OCI-LY7 (cell line): Measurements from ENCODE around the gene OGFR. TPM values are rescaled to one million over a fixed set of nuclear protein-coding genes. Genes with fewer than 3 reads are reported as not detected.

Experiments
- BruUV-seq: library from RNA; stranded (reverse); fragments of 400-500 nt; replicated peaks from 2 replicates; lab custom pipeline; 2021; lab: Mats Ljungman, UMichigan
- CTCF ChIA-PET: fragments of 300-600 bp; sonication (Branson Sonifier 250); formaldehyde crosslinking; loops from one replicate; lab custom pipeline; 2022; ENCODE audit warnings: antibody characterized with exemption; ENCODE audit not compliant: unreplicated experiment; lab: Charles Lee
- POLR2A ChIA-PET: fragments of 300-600 bp; sonication (Branson Sonifier 250); formaldehyde crosslinking; loops from one replicate; lab custom pipeline; 2022; ENCODE audit warnings: antibody characterized with exemption; lab: Charles Lee
- DNase-seq: peaks from one replicate; pipeline ENCODE4 v3.0.0-alpha.2; 2015; ENCODE audit warnings: low spot score
- H2AFZ ChIP-seq: fragments of 200-600 bp; sonication (generic), shearing (Covaris generic); 2 replicates; pipeline ENCODE4 v1.6.1; 2014; ENCODE audit warnings: mild to moderate bottlenecking, antibody characterized with exemption, low read length, moderate library complexity
- H3K27ac ChIP-seq: fragments of 200-600 bp; sonication (generic); 2 replicates; pipeline ENCODE4 v1.5.1; 2014; ENCODE audit warnings: mixed run types, low read depth, mild to moderate bottlenecking, moderate library complexity, low read length, inconsistent platforms; ENCODE audit not compliant: poor library complexity, severe bottlenecking
- H3K36me3 ChIP-seq: fragments of 200-600 bp; sonication (generic); 2 replicates; pipeline ENCODE4 v1.6.1; 2014; ENCODE audit warnings: mild to moderate bottlenecking, antibody characterized with exemption, low read length, moderate library complexity, mixed read lengths; ENCODE audit not compliant: insufficient read depth
- H3K4me1 ChIP-seq: fragments of 200-600 bp; sonication (generic); 2 replicates; pipeline ENCODE4 v1.5.1; 2014; ENCODE audit warnings: mild to moderate bottlenecking, low read length; ENCODE audit not compliant: insufficient read depth, poor library complexity, severe bottlenecking
- H3K4me2 ChIP-seq: fragments of 200-600 bp; sonication (generic); 2 replicates; pipeline ENCODE4 v1.6.1; 2014; ENCODE audit warnings: mild to moderate bottlenecking, low read length
- H3K4me3 ChIP-seq: fragments of 200-600 bp; sonication (generic); 2 replicates; pipeline ENCODE4 v1.5.1; 2014; ENCODE audit warnings: mild to moderate bottlenecking, low read depth, low read length; ENCODE audit not compliant: poor library complexity, severe bottlenecking
- H3K79me2 ChIP-seq: fragments of 200-600 bp; sonication (generic); 2 replicates; pipeline ENCODE4 v1.6.1; 2016; ENCODE audit warnings: low read depth, mild to moderate bottlenecking, low read length, moderate library complexity, mixed read lengths; ENCODE audit not compliant: insufficient read depth
- H3K9me2 ChIP-seq: fragments of 200-600 bp; sonication (generic); 2 replicates; pipeline ENCODE4 v1.6.1; 2016; ENCODE audit warnings: mild to moderate bottlenecking, low read length, mixed read lengths; ENCODE audit not compliant: insufficient read depth
- H3K9me3 ChIP-seq: fragments of 200-600 bp; sonication (generic); 2 replicates; pipeline ENCODE4 v1.6.1; 2014; ENCODE audit warnings: mild to moderate bottlenecking, mixed run types, low read length, mixed read lengths
- H4K20me1 ChIP-seq: fragments of 200-600 bp; sonication (generic); 2 replicates; pipeline ENCODE4 v1.6.1; 2014; ENCODE audit warnings: mild to moderate bottlenecking, antibody characterized with exemption, low read length, moderate library complexity, mixed read lengths; ENCODE audit not compliant: insufficient read depth
- EZH2phosphoT487 ChIP-seq: fragments of 200-600 bp; sonication (generic); IDR thresholded peaks from 2 replicates; pipeline ENCODE4 v1.6.1; 2018; ENCODE audit warnings: low read depth, borderline replicate concordance, mild to moderate bottlenecking, mixed run types, antibody characterized with exemption, low read length, moderate library complexity, mixed read lengths
- intact Hi-C: fragments of 100-400 bp; cut with micrococcal nuclease; formaldehyde crosslinking; loops from one replicate; pipeline ENCODE4 v1.10.0; 2022; ENCODE audit not compliant: unreplicated experiment
- total RNA-seq, 2 experiments: library from RNA; depleted of rRNA in 1 of 2; stranded (reverse); fragments of >200 nt in 1 of 2; shearing (Covaris generic) in 1 of 2; gene quantifications; 2 replicates each; pipeline ENCODE4 v1.2.3, GENCODE V29; 2014 to 2022
- TF ChIP-seq, protein P1 (sequence below): fragments of 200-600 bp; sonication (generic); conservative IDR thresholded peaks from 2 replicates; pipeline ENCODE4 v1.5.1; 2014; ENCODE audit warnings: mild to moderate bottlenecking, antibody characterized with exemption, low read length, moderate library complexity, mixed read lengths

Gene OGFR
- total RNA-seq, 2 experiments from 2014 or later: 64.8 to 69.9 TPM

GRCh38 chr20:62772990-62773844 lies 31.4 kb upstream of the OGFR start:
- no peak for DNase-seq
- Histone ChIP-seq H3K9me2 (no peaks in the 10 kb centered on the region), H4K20me1 (no peaks in the 10 kb centered on the region), H3K4me3 (no peak overlapping the region), H3K27ac (no peak overlapping the region), H3K9me3 (no peaks in the 10 kb centered on the region), H3K4me1 (peaks cover 47% of the 10 kb centered on the region), H3K4me2 (no peak overlapping the region), H2AFZ (no peak overlapping the region), H3K36me3 (no peaks in the 10 kb centered on the region), H3K79me2 (no peaks in the 10 kb centered on the region)
- BruUV-seq: no TSS peak
- TF ChIP-seq, protein P1, sequence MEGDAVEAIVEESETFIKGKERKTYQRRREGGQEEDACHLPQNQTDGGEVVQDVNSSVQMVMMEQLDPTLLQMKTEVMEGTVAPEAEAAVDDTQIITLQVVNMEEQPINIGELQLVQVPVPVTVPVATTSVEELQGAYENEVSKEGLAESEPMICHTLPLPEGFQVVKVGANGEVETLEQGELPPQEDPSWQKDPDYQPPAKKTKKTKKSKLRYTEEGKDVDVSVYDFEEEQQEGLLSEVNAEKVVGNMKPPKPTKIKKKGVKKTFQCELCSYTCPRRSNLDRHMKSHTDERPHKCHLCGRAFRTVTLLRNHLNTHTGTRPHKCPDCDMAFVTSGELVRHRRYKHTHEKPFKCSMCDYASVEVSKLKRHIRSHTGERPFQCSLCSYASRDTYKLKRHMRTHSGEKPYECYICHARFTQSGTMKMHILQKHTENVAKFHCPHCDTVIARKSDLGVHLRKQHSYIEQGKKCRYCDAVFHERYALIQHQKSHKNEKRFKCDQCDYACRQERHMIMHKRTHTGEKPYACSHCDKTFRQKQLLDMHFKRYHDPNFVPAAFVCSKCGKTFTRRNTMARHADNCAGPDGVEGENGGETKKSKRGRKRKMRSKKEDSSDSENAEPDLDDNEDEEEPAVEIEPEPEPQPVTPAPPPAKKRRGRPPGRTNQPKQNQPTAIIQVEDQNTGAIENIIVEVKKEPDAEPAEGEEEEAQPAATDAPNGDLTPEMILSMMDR: no peak
- no peak for TF ChIP-seq EZH2phosphoT487
- POLR2A ChIA-PET: no interaction called here
- intact Hi-C loops: no loop called here
- CTCF ChIA-PET: no interaction called here

DNA sequence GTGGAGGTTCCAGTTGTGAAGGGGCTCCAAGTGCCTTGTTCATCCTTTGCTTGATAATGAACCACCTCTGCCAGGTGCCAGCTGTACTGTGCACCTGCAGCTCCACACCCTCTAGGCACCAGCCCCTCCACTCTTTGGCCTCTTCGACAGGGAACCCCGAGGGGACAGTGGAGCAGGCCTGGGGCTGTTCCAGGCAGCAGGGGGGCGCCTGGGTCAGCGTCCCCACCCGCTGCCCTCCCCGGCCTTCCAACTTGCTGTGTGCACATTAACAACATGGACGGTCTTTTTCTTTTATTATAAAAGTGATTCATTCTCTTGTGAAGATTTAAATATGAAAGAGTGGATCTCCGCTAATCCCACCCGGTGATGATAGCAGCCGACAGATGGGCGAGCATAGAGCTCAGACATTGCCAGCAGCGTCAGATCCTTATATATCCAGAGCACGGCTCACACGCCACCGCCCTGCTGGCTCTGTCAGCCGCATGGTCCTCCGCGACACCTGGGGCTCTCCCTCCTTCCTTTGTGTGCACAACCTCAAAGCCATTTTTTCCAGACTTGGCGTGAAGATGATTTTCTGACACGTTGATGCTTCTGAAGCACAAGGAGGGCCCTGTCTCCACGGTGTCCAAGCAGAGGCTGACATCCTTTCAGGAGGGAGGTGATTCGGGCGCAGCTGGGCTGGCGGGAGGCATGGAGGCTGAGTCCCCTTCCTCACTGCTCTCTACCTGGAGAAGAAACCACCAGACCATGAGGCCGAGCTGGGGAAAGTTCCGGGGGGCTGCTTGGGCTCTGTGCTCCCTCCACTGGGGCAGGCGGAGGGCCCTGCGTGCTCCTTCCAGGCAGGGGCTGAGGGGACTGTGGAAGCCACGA lies 30.6 kb upstream of the OGFR start:
- no TSS peak for BruUV-seq
- POLR2A ChIA-PET: no interaction called here

More for the DNA sequence above, 30.6 kb upstream of the OGFR start:
- Histone ChIP-seq H3K36me3 (no peaks in the 10 kb centered on the region), H3K4me1 (peaks cover 47% of the 10 kb centered on the region), H3K4me2 (no peak overlapping the region), H3K27ac (no peak overlapping the region), H4K20me1 (no peaks in the 10 kb centered on the region), H3K4me3 (no peak overlapping the region), H2AFZ (no peak overlapping the region), H3K9me2 (no peaks in the 10 kb centered on the region), H3K9me3 (no peaks in the 10 kb centered on the region), H3K79me2 (no peaks in the 10 kb centered on the region)
- TF ChIP-seq, protein P1: no peak
- CTCF ChIA-PET: no interaction called here
- no peak for DNase-seq
- intact Hi-C loops: no loop called here
